Fibroblast of lung (primary cell): ENCODE data around the gene ZNF445. TPM values are rescaled to one million over a fixed set of nuclear protein-coding genes. Genes with fewer than 3 reads are reported as not detected.

Source experiments
- DNase-seq, 2 donors: peaks; one replicate each; pipeline versions ENCODE4 v3.0.0 to v3.0.0-alpha.2; 2010; ENCODE audit warnings: low read depth in 2 of 2
- H2AFZ ChIP-seq: 2 replicates; pipeline ENCODE4 v1.5.1; 2012; ENCODE audit warnings: low read length, control low read depth, inconsistent platforms
- H3K27ac ChIP-seq: 2 replicates; pipeline ENCODE4 v1.5.1; 2011; ENCODE audit warnings: low read length, control low read depth; ENCODE audit not compliant: insufficient read depth
- H3K27me3 ChIP-seq: 2 replicates; pipeline ENCODE4 v1.5.1; 2011; ENCODE audit warnings: mild to moderate bottlenecking, low read length; ENCODE audit not compliant: control insufficient read depth, insufficient read depth
- H3K36me3 ChIP-seq: 2 replicates; pipeline ENCODE4 v1.5.1; 2011; ENCODE audit warnings: low read length; ENCODE audit not compliant: control insufficient read depth, insufficient read depth
- H3K4me1 ChIP-seq: 2 replicates; pipeline ENCODE4 v1.5.1; 2011; ENCODE audit warnings: low read length; ENCODE audit not compliant: control insufficient read depth, insufficient read depth; ENCODE audit errors: extremely low read depth
- H3K4me2 ChIP-seq: 2 replicates; pipeline ENCODE4 v1.5.1; 2011; ENCODE audit warnings: low read length, control low read depth; ENCODE audit not compliant: insufficient read depth; ENCODE audit errors: extremely low read depth
- H3K4me3 ChIP-seq, 4 experiments: fragments of 200-600 bp in 1 of 4; sonication (generic) in 1 of 4; replicated peaks in 1 of 4; 2 replicates each; pipeline ENCODE4 v1.5.1; 2011 to 2016; ENCODE audit warnings: low read length in 4 of 4, low read depth in 3 of 4, mild to moderate bottlenecking in 3 of 4, control low read depth in 2 of 4, inconsistent platforms in 1 of 4, mixed read lengths in 1 of 4; ENCODE audit not compliant: insufficient read depth in 1 of 4; ENCODE audit errors: control extremely low read depth in 1 of 4
- H3K79me2 ChIP-seq: 2 replicates; pipeline ENCODE4 v1.5.1; 2012; ENCODE audit warnings: mild to moderate bottlenecking, low read length, inconsistent platforms; ENCODE audit not compliant: control insufficient read depth, insufficient read depth
- H3K9ac ChIP-seq: 2 replicates; pipeline ENCODE4 v1.5.1; 2011; ENCODE audit warnings: mild to moderate bottlenecking, low read length, control low read depth; ENCODE audit not compliant: insufficient read depth
- H3K9me3 ChIP-seq: 2 replicates; pipeline ENCODE4 v1.5.1; 2012; ENCODE audit warnings: low read depth, low read length; ENCODE audit not compliant: control insufficient read depth, insufficient read depth
- H4K20me1 ChIP-seq: 2 replicates; pipeline ENCODE4 v1.5.1; 2011; ENCODE audit warnings: low read length; ENCODE audit not compliant: control insufficient read depth, insufficient read depth; ENCODE audit errors: extremely low read depth
- CTCF ChIP-seq, 2 donors: IDR thresholded peaks in 1 of 2; conservative IDR thresholded peaks in 1 of 2; 1 replicate in 1 of 2; 2 replicates in 1 of 2; pipeline ENCODE4 v1.5.1; 2011 to 2012; ENCODE audit warnings: low read length in 2 of 2, control low read depth in 1 of 2, inconsistent platforms in 1 of 2, low read depth in 1 of 2, mild to moderate bottlenecking in 1 of 2
- EZH2 ChIP-seq: IDR thresholded peaks from 2 replicates; pipeline ENCODE4 v1.5.1; 2012; ENCODE audit warnings: low read length, control low read depth, mild to moderate bottlenecking; ENCODE audit errors: missing control alignments
- polyA plus RNA-seq, 2 donors: library from polyadenylated mRNA; depleted of rRNA in 1 of 2; stranded (reverse) in 1 of 2; unstranded in 1 of 2; fragments of >200 nt; gene quantifications; 2 replicates each; pipeline ENCODE4 v1.2.1, GENCODE V29; 2011 to 2012; ENCODE audit warnings: missing spikeins in 1 of 2
- total RNA-seq: library from RNA; depleted of rRNA; stranded (reverse); fragments of >200 nt; gene quantifications from 2 replicates; pipeline ENCODE4 v1.2.1, GENCODE V29; 2014

ZNF445 gene
- total and polyA plus RNA-seq, 2 donors (not counting 1 experiment from before 2014, with no cell fraction given) = 4.5 to 9.1 TPM

- no peak for TF ChIP-seq EZH2
- no peak for TF ChIP-seq CTCF (conservative IDR thresholded peaks at IDR 0.05 in 1 of 2, IDR thresholded peaks at IDR 0.05 in 1 of 2; ENCODE audit: low read depth in 1 of 2, low read length in 2 of 2)
- Histone ChIP-seq H3K4me1 (no peaks in the 10 kb centered on the region), H3K79me2 (no peaks in the 10 kb centered on the region), H4K20me1 (no peaks in the 10 kb centered on the region), H3K9ac (no peak overlapping the region), H3K27ac (no peak overlapping the region), H3K4me2 (no peak overlapping the region), H3K27me3 (no peaks in the 10 kb centered on the region), H2AFZ (no peak overlapping the region), H3K36me3 (peaks cover 24% of the 10 kb centered on the region), H3K9me3 (peaks cover 6% of the 10 kb centered on the region), H3K4me3 (no peak overlapping the region)
- no peak for DNase-seq
Observed at GRCh38 chr3:44446929-44447328, 30.5 kb downstream of the ZNF445 start.

- H3K27ac ChIP-seq = no peak overlapping the region
- DNase-seq = no peak
- no peak overlapping the region for H2AFZ ChIP-seq
- no peak overlapping the region for H3K4me2 ChIP-seq
- peaks cover 6% of the 10 kb centered on the region for H3K9me3 ChIP-seq
- H3K4me3 ChIP-seq = no peak overlapping the region
- no peaks in the 10 kb centered on the region for H4K20me1 ChIP-seq
- no peaks in the 10 kb centered on the region for H3K4me1 ChIP-seq
- no peaks in the 10 kb centered on the region for H3K27me3 ChIP-seq
- no peak overlapping the region for H3K9ac ChIP-seq
- H3K79me2 ChIP-seq = no peaks in the 10 kb centered on the region
- peaks cover 24% of the 10 kb centered on the region for H3K36me3 ChIP-seq
- TF ChIP-seq CTCF (conservative IDR thresholded peaks at IDR 0.05 in 1 of 2, IDR thresholded peaks at IDR 0.05 in 1 of 2; ENCODE audit: low read depth in 1 of 2, low read length in 2 of 2) (no peak), EZH2 (no peak)
Observed at GRCh38 chr3:44445786-44446185, 31.7 kb downstream of the ZNF445 start.

- Histone ChIP-seq H3K4me2 (no peak overlapping the region), H3K27me3 (no peaks in the 10 kb centered on the region), H3K27ac (no peak overlapping the region), H4K20me1 (no peaks in the 10 kb centered on the region), H3K36me3 (peaks cover 22% of the 10 kb centered on the region), H3K4me1 (peaks cover under 1% of the 10 kb centered on the region), H2AFZ (no peak overlapping the region), H3K79me2 (no peaks in the 10 kb centered on the region), H3K4me3 (no peak overlapping the region), H3K9ac (no peak overlapping the region), H3K9me3 (peaks cover 6% of the 10 kb centered on the region)
- DNase-seq = no peak
- TF ChIP-seq CTCF (conservative IDR thresholded peaks at IDR 0.05 in 1 of 2, IDR thresholded peaks at IDR 0.05 in 1 of 2; ENCODE audit: low read depth in 1 of 2, low read length in 2 of 2) (no peak), EZH2 (no peak)
Observed at GRCh38 chr3:44444896-44445691, 32.4 kb downstream of the ZNF445 start.
